Mucosa of rectum (tissue), 2 donors: Measurements from ENCODE around the gene ATP6V1G1.

Experiments
- H3K27ac ChIP-seq, 2 donors: one replicate each; pipeline ENCODE4 v1.7.0; 2013; ENCODE audit warnings: inconsistent platforms in 2 of 2, low read depth in 2 of 2, low read length in 2 of 2
- H3K27me3 ChIP-seq, 2 donors: one replicate each; pipeline ENCODE4 v1.7.0; 2013; ENCODE audit warnings: low read length in 2 of 2; ENCODE audit not compliant: control insufficient read depth in 2 of 2, insufficient read depth in 2 of 2
- H3K36me3 ChIP-seq, 2 donors: one replicate each; pipeline ENCODE4 v1.7.0; 2013; ENCODE audit warnings: low read length in 2 of 2; ENCODE audit not compliant: control insufficient read depth in 2 of 2, insufficient read depth in 2 of 2
- H3K4me1 ChIP-seq, 2 donors: one replicate each; pipeline ENCODE4 v1.7.0; 2013; ENCODE audit warnings: low read length in 2 of 2, mild to moderate bottlenecking in 1 of 2; ENCODE audit not compliant: control insufficient read depth in 2 of 2, insufficient read depth in 2 of 2
- H3K4me3 ChIP-seq, 2 donors: one replicate each; pipeline ENCODE4 v1.7.0; 2013; ENCODE audit warnings: low read length in 2 of 2
- H3K9ac ChIP-seq, 2 donors: one replicate each; pipeline ENCODE4 v1.7.0; 2013; ENCODE audit warnings: low read length in 2 of 2, low read depth in 1 of 2, mild to moderate bottlenecking in 1 of 2
- H3K9me3 ChIP-seq, 2 donors: one replicate each; pipeline ENCODE4 v1.7.0; 2013; ENCODE audit warnings: low read length in 2 of 2; ENCODE audit not compliant: control insufficient read depth in 2 of 2
- donor health status: healthy.
- donor health status: Normal muscosa, but diverticular disease.

The ATP6V1G1 gene

GRCh38 chr9:114608525-114608796 is 20.9 kb downstream of the ATP6V1G1 start:
- Histone ChIP-seq H3K4me3 (no peak overlapping the region), H3K27ac (no peak overlapping the region), H3K9ac (no peak overlapping the region), H3K9me3 (no peaks in the 10 kb centered on the region), H3K36me3 (no peaks in the 10 kb centered on the region), H3K27me3 (no peaks in the 10 kb centered on the region), H3K4me1 (peaks cover 13 to 18% of the 10 kb centered on the region in 2 donors)

- Histone ChIP-seq H3K9me3 (no peaks in the 10 kb centered on the region), H3K4me3 (peak overlapping the region; percentile 79), H3K36me3 (no peaks in the 10 kb centered on the region), H3K27ac (peak overlapping the region; percentile 85 to 87), H3K27me3 (no peaks in the 10 kb centered on the region), H3K4me1 (peaks cover 13 to 18% of the 10 kb centered on the region in 2 donors), H3K9ac (peak overlapping the region; percentile 43 to 82)
These were observed 24.1 kb downstream of the ATP6V1G1 start for GRCh38 chr9:114611516-114612271.

- H3K4me1 ChIP-seq, result peaks cover 14 to 21% of the 10 kb centered on the region in 2 donors
- peak overlapping the region; percentile 85 to 87 for H3K27ac ChIP-seq
- H3K9ac ChIP-seq, result peak overlapping the region; percentile 43 to 82
These were observed 24.8 kb downstream of the ATP6V1G1 start for GRCh38 chr9:114612272-114612923.

GRCh38 chr9:114613087-114613486 is 25.5 kb downstream of the ATP6V1G1 start:
- Histone ChIP-seq H3K27me3 (no peaks in the 10 kb centered on the region), H3K4me3 (peak overlapping the region in 1 of 2 donors; percentile 79), H3K27ac (peak overlapping the region; percentile 38 to 87), H3K4me1 (peaks cover 17 to 21% of the 10 kb centered on the region in 2 donors), H3K9me3 (no peaks in the 10 kb centered on the region), H3K9ac (peak overlapping the region in 1 of 2 donors; percentile 82), H3K36me3 (no peaks in the 10 kb centered on the region)

More at GRCh38 chr9:114612272-114612923, 24.8 kb downstream of the ATP6V1G1 start:
- Histone ChIP-seq H3K27me3 (no peaks in the 10 kb centered on the region), H3K9me3 (no peaks in the 10 kb centered on the region), H3K36me3 (no peaks in the 10 kb centered on the region), H3K4me3 (peak overlapping the region; percentile 79)

GRCh38 chr9:114613919-114614318 is 26.4 kb downstream of the ATP6V1G1 start:
- Histone ChIP-seq H3K36me3 (no peaks in the 10 kb centered on the region), H3K27ac (no peak overlapping the region), H3K9ac (no peak overlapping the region), H3K4me3 (no peak overlapping the region), H3K4me1 (peaks cover 17 to 22% of the 10 kb centered on the region in 2 donors), H3K27me3 (no peaks in the 10 kb centered on the region), H3K9me3 (no peaks in the 10 kb centered on the region)

- H3K9me3 ChIP-seq, result no peaks in the 10 kb centered on the region
- no peaks in the 10 kb centered on the region for H3K27me3 ChIP-seq
- peaks cover 17 to 26% of the 10 kb centered on the region in 2 donors for H3K4me1 ChIP-seq
- H3K4me3 ChIP-seq, result no peak overlapping the region
- no peaks in the 10 kb centered on the region for H3K36me3 ChIP-seq
- H3K27ac ChIP-seq, result no peak overlapping the region
- H3K9ac ChIP-seq, result no peak overlapping the region
These were observed 26.8 kb downstream of the ATP6V1G1 start for GRCh38 chr9:114614373-114614772.

GRCh38 chr9:114616684-114617520 is 29.3 kb downstream of the ATP6V1G1 start:
- H3K27me3 ChIP-seq, result no peaks in the 10 kb centered on the region
- H3K36me3 ChIP-seq, result peaks cover 0 to 2% of the 10 kb centered on the region in 2 donors
- H3K4me1 ChIP-seq, result peaks cover 17 to 21% of the 10 kb centered on the region in 2 donors
- no peaks in the 10 kb centered on the region for H3K9me3 ChIP-seq
- H3K9ac ChIP-seq, result no peak overlapping the region
- no peak overlapping the region for H3K4me3 ChIP-seq
- H3K27ac ChIP-seq, result peak overlapping the region; percentile 62 to 63

GRCh38 chr9:114619191-114619761 is 31.7 kb downstream of the ATP6V1G1 start:
- Histone ChIP-seq H3K36me3 (peaks cover 0 to 2% of the 10 kb centered on the region in 2 donors), H3K9ac (peak overlapping the region; percentile 18 to 36), H3K27me3 (no peaks in the 10 kb centered on the region), H3K9me3 (no peaks in the 10 kb centered on the region), H3K27ac (peak overlapping the region; percentile 65 to 73), H3K4me3 (peak overlapping the region; percentile 41 to 49), H3K4me1 (peaks cover 7 to 10% of the 10 kb centered on the region in 2 donors)

- no peak overlapping the region for H3K4me3 ChIP-seq
- no peak overlapping the region for H3K9ac ChIP-seq
- peaks cover 2 to 4% of the 10 kb centered on the region in 2 donors for H3K36me3 ChIP-seq
- H3K27me3 ChIP-seq, result no peaks in the 10 kb centered on the region
- no peak overlapping the region for H3K27ac ChIP-seq
- peaks cover 7 to 10% of the 10 kb centered on the region in 2 donors for H3K4me1 ChIP-seq
- no peaks in the 10 kb centered on the region for H3K9me3 ChIP-seq
These were observed 34.0 kb downstream of the ATP6V1G1 start for GRCh38 chr9:114621561-114621960.
